DND-41 (cell line): ENCODE measurements around the gene ENPP6.

Experiments used
- ATAC-seq: fragments of 200-7000 bp; cut with Tn5 transposase; 3 replicates; pipeline ENCODE4 v1.9.1; 2021; ENCODE audit warnings: low read depth; ENCODE audit not compliant: insufficient read depth
- DNase-seq: peaks from one replicate; pipeline ENCODE4 v3.0.0-alpha.2; 2020
- H2AFZ ChIP-seq: 2 replicates; pipeline ENCODE4 v1.6.0; 2012; ENCODE audit warnings: low read depth, low read length
- H3K27ac ChIP-seq: 2 replicates; pipeline ENCODE4 v1.5.1; 2012; ENCODE audit warnings: low read length, inconsistent platforms
- H3K27me3 ChIP-seq: fragments of 200-600 bp; sonication (generic); 2 replicates; pipeline ENCODE4 v1.6.0; 2012; ENCODE audit warnings: low read length, mild to moderate bottlenecking, inconsistent platforms; ENCODE audit not compliant: insufficient read depth, poor library complexity
- H3K36me3 ChIP-seq: 2 replicates; pipeline ENCODE4 v1.5.1; 2012; ENCODE audit warnings: low read length, inconsistent platforms; ENCODE audit not compliant: insufficient read depth
- H3K4me1 ChIP-seq: 2 replicates; pipeline ENCODE4 v1.5.1; 2012; ENCODE audit warnings: mild to moderate bottlenecking, low read length; ENCODE audit not compliant: insufficient read depth
- H3K4me2 ChIP-seq: 2 replicates; pipeline ENCODE4 v1.6.0; 2012; ENCODE audit warnings: mild to moderate bottlenecking, moderate library complexity, low read length, inconsistent platforms; ENCODE audit not compliant: insufficient read depth
- H3K4me3 ChIP-seq, 2 experiments: fragments of 200-600 bp in 1 of 2; shearing (Covaris generic) in 1 of 2; 2 replicates each; pipeline ENCODE4 v1.5.1; 2012 to 2016; ENCODE audit warnings: inconsistent platforms in 2 of 2, low read length in 2 of 2, mild to moderate bottlenecking in 2 of 2, low read depth in 1 of 2, moderate library complexity in 1 of 2
- H3K79me2 ChIP-seq: 2 replicates; pipeline ENCODE4 v1.6.0; 2012; ENCODE audit warnings: low read length, inconsistent platforms; ENCODE audit not compliant: insufficient read depth
- H3K9ac ChIP-seq: 2 replicates; pipeline ENCODE4 v1.6.0; 2012; ENCODE audit warnings: low read depth, mild to moderate bottlenecking, inconsistent platforms, low read length, moderate library complexity
- H3K9me3 ChIP-seq: 2 replicates; pipeline ENCODE4 v1.5.1; 2012; ENCODE audit warnings: low read length, moderate library complexity, mild to moderate bottlenecking, inconsistent platforms; ENCODE audit not compliant: insufficient read depth, severe bottlenecking
- H4K20me1 ChIP-seq: 2 replicates; pipeline ENCODE4 v1.6.0; 2012; ENCODE audit warnings: low read length; ENCODE audit not compliant: insufficient read depth
- EZH2 ChIP-seq: IDR thresholded peaks from 3 replicates; pipeline ENCODE4 v1.6.1; 2012; ENCODE audit warnings: borderline replicate concordance, low read depth, mild to moderate bottlenecking, moderate library complexity, low read length, inconsistent platforms; ENCODE audit not compliant: severe bottlenecking
- TF ChIP-seq, protein P1 (sequence below): IDR thresholded peaks from 2 replicates; pipeline ENCODE4 v1.5.1; 2012; ENCODE audit warnings: borderline replicate concordance, low read length, moderate library complexity, mild to moderate bottlenecking; ENCODE audit not compliant: poor library complexity, severe bottlenecking; ENCODE audit errors: extremely low read depth

The ENPP6 gene

GRCh38 chr4:184238072-184238745 is 20.5 kb upstream of the ENPP6 start:
- Histone ChIP-seq H4K20me1 (no peaks in the 10 kb centered on the region), H3K9ac (no peak overlapping the region), H3K4me3 (no peak overlapping the region), H3K27me3 (no peaks in the 10 kb centered on the region), H3K4me1 (no peaks in the 10 kb centered on the region), H3K4me2 (no peak overlapping the region), H3K27ac (no peak overlapping the region), H3K36me3 (no peaks in the 10 kb centered on the region), H3K79me2 (no peaks in the 10 kb centered on the region), H2AFZ (no peak overlapping the region), H3K9me3 (no peaks in the 10 kb centered on the region)
- TF ChIP-seq, protein P1, sequence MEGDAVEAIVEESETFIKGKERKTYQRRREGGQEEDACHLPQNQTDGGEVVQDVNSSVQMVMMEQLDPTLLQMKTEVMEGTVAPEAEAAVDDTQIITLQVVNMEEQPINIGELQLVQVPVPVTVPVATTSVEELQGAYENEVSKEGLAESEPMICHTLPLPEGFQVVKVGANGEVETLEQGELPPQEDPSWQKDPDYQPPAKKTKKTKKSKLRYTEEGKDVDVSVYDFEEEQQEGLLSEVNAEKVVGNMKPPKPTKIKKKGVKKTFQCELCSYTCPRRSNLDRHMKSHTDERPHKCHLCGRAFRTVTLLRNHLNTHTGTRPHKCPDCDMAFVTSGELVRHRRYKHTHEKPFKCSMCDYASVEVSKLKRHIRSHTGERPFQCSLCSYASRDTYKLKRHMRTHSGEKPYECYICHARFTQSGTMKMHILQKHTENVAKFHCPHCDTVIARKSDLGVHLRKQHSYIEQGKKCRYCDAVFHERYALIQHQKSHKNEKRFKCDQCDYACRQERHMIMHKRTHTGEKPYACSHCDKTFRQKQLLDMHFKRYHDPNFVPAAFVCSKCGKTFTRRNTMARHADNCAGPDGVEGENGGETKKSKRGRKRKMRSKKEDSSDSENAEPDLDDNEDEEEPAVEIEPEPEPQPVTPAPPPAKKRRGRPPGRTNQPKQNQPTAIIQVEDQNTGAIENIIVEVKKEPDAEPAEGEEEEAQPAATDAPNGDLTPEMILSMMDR, result no peak
- no peak for TF ChIP-seq EZH2
- no peak for DNase-seq
- no peak for ATAC-seq

DNA sequence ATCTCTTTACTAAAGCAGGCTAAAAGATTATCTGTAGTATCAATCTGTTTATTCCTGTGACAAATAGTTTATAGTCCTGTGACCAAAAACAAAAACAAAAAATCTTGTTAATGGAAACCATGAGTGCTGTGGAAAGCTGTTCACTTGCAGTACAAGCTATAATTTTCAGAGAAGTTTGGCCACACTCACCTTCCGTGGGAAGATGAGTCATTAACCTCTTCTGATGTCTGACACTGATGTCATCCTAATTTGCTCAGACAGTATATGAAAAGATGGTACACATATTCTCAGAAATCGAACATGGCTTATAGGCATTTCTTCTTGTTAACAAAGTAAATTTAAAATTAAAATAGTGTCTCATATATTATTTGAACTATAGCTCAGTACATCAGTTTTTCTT is 19.9 kb upstream of the ENPP6 start:
- peak; percentile 10 for DNase-seq
- H3K9ac ChIP-seq, result no peak overlapping the region
- no peaks in the 10 kb centered on the region for H3K4me1 ChIP-seq
- TF ChIP-seq, protein P1, result no peak
- no peak for TF ChIP-seq EZH2
- H3K4me3 ChIP-seq, result no peak overlapping the region
- no peaks in the 10 kb centered on the region for H4K20me1 ChIP-seq
- no peak overlapping the region for H2AFZ ChIP-seq
- no peaks in the 10 kb centered on the region for H3K27me3 ChIP-seq
- H3K4me2 ChIP-seq, result no peak overlapping the region
- no peaks in the 10 kb centered on the region for H3K9me3 ChIP-seq
- ATAC-seq, result peak; percentile 81
- H3K27ac ChIP-seq, result no peak overlapping the region
- no peaks in the 10 kb centered on the region for H3K36me3 ChIP-seq
- no peaks in the 10 kb centered on the region for H3K79me2 ChIP-seq

DNA sequence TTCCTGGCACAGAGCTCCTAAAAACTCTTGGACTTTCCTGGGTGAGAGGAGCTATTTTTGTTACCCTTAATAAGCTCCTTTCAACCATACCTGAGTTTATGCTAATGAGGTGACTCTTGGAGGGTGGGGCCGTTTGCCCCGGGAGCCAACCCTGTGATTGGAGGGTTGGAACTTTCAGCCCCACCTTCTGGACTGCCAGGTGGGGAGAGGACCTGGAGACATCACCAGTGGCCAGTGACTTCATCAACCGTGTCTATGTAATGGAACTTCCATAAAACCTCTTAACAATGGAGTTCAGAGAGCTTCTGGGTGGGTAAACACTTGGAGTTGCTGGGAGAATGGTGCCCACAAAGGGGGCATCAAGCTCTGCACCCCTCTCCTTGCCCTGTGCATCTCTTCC is 17.9 kb upstream of the ENPP6 start:
- TF ChIP-seq EZH2, result no peak
- TF ChIP-seq, protein P1, result no peak
- ATAC-seq, result no peak
- no peak overlapping the region for H3K27ac ChIP-seq

More for the DNA sequence above, 17.9 kb upstream of the ENPP6 start:
- Histone ChIP-seq H3K9me3 (no peaks in the 10 kb centered on the region), H2AFZ (no peak overlapping the region), H3K36me3 (no peaks in the 10 kb centered on the region), H3K79me2 (no peaks in the 10 kb centered on the region), H3K4me2 (no peak overlapping the region), H3K4me1 (peaks cover 1% of the 10 kb centered on the region), H3K4me3 (no peak overlapping the region), H4K20me1 (no peaks in the 10 kb centered on the region), H3K9ac (no peak overlapping the region), H3K27me3 (no peaks in the 10 kb centered on the region)
- DNase-seq, result no peak
